Measurements from ENCODE around the gene DDX51.

The DDX51 gene

GRCh38 chr12:132144115-132144809 lies at the start of gene DDX51, which contains the start of gene NOC4L:
Gene DDX51, minus strand, starts transcription at chr12:132144319. Its CDS starts 23 bp downstream, at chr12:132144296.
Gene NOC4L, plus strand, starts transcription at chr12:132144457. Its CDS starts 32 bp downstream, at chr12:132144489.
- DNase-seq (ENCODE audit: low read depth in 2 of 2): peak; percentile 91 to 96

GRCh38 chr12:132191715-132192553 lies 47.8 kb upstream of the DDX51 start:
- no peak for DNase-seq (ENCODE audit: low read depth in 2 of 2)

GRCh38 chr12:132190834-132191500 lies 46.8 kb upstream of the DDX51 start:
- DNase-seq (ENCODE audit: low read depth in 2 of 2): no peak

GRCh38 chr12:132190012-132190755 lies 46.1 kb upstream of the DDX51 start:
- no peak for DNase-seq (ENCODE audit: low read depth in 2 of 2)

GRCh38 chr12:132189378-132190011 lies 45.4 kb upstream of the DDX51 start:
- DNase-seq (ENCODE audit: low read depth in 2 of 2): peak; percentile 86 to 91

GRCh38 chr12:132188916-132189325 lies 44.8 kb upstream of the DDX51 start:
- DNase-seq (ENCODE audit: low read depth in 2 of 2): no peak

- no peak for DNase-seq (ENCODE audit: low read depth in 2 of 2)
These were observed 44.4 kb upstream of the DDX51 start for GRCh38 chr12:132188451-132188901.

- no peak for DNase-seq (ENCODE audit: low read depth in 2 of 2)
These were observed 43.7 kb upstream of the DDX51 start for GRCh38 chr12:132187646-132188450.

GRCh38 chr12:132186857-132187620 lies 42.9 kb upstream of the DDX51 start:
- DNase-seq (ENCODE audit: low read depth in 2 of 2): no peak

- no peak for DNase-seq (ENCODE audit: low read depth in 2 of 2)
These were observed 42.2 kb upstream of the DDX51 start for GRCh38 chr12:132186208-132186856.

GRCh38 chr12:132185705-132186104 lies 41.6 kb upstream of the DDX51 start:
- DNase-seq (ENCODE audit: low read depth in 2 of 2): no peak

- DNase-seq (ENCODE audit: low read depth in 2 of 2): no peak
These were observed 38.7 kb upstream of the DDX51 start for GRCh38 chr12:132182711-132183365.

- DNase-seq (ENCODE audit: low read depth in 2 of 2): no peak
These were observed 38.1 kb upstream of the DDX51 start for GRCh38 chr12:132182206-132182710.

GRCh38 chr12:132181570-132182200 lies 37.6 kb upstream of the DDX51 start:
- DNase-seq (ENCODE audit: low read depth in 2 of 2): no peak

GRCh38 chr12:132180648-132181546 lies 36.8 kb upstream of the DDX51 start:
- no peak for DNase-seq (ENCODE audit: low read depth in 2 of 2)
